DND-41 (cell line): ENCODE measurements around the gene GYS1.
A peak's percentile ranks its signal among the peaks of the same experiment; 100 is the strongest.
"Not testable (repeated sequence)": the region's sequence is repeated elsewhere in the genome, so short reads cannot be mapped to it uniquely, and the experiment has no call there.

Source experiments
- ATAC-seq: fragments of 200-7000 bp; cut with Tn5 transposase; 3 replicates; pipeline ENCODE4 v1.9.1; 2021; ENCODE audit warnings: low read depth; ENCODE audit not compliant: insufficient read depth
- DNase-seq: peaks from one replicate; pipeline ENCODE4 v3.0.0-alpha.2; 2020
- H2AFZ ChIP-seq: 2 replicates; pipeline ENCODE4 v1.6.0; 2012; ENCODE audit warnings: low read depth, low read length
- H3K27ac ChIP-seq: 2 replicates; pipeline ENCODE4 v1.5.1; 2012; ENCODE audit warnings: low read length, inconsistent platforms
- H3K27me3 ChIP-seq: fragments of 200-600 bp; sonication (generic); 2 replicates; pipeline ENCODE4 v1.6.0; 2012; ENCODE audit warnings: low read length, mild to moderate bottlenecking, inconsistent platforms; ENCODE audit not compliant: insufficient read depth, poor library complexity
- H3K36me3 ChIP-seq: 2 replicates; pipeline ENCODE4 v1.5.1; 2012; ENCODE audit warnings: low read length, inconsistent platforms; ENCODE audit not compliant: insufficient read depth
- H3K4me1 ChIP-seq: 2 replicates; pipeline ENCODE4 v1.5.1; 2012; ENCODE audit warnings: mild to moderate bottlenecking, low read length; ENCODE audit not compliant: insufficient read depth
- H3K4me2 ChIP-seq: 2 replicates; pipeline ENCODE4 v1.6.0; 2012; ENCODE audit warnings: mild to moderate bottlenecking, moderate library complexity, low read length, inconsistent platforms; ENCODE audit not compliant: insufficient read depth
- H3K4me3 ChIP-seq, 2 experiments: fragments of 200-600 bp in 1 of 2; shearing (Covaris generic) in 1 of 2; 2 replicates each; pipeline ENCODE4 v1.5.1; 2012 to 2016; ENCODE audit warnings: inconsistent platforms in 2 of 2, low read length in 2 of 2, mild to moderate bottlenecking in 2 of 2, low read depth in 1 of 2, moderate library complexity in 1 of 2
- H3K79me2 ChIP-seq: 2 replicates; pipeline ENCODE4 v1.6.0; 2012; ENCODE audit warnings: low read length, inconsistent platforms; ENCODE audit not compliant: insufficient read depth
- H3K9ac ChIP-seq: 2 replicates; pipeline ENCODE4 v1.6.0; 2012; ENCODE audit warnings: low read depth, mild to moderate bottlenecking, inconsistent platforms, low read length, moderate library complexity
- H3K9me3 ChIP-seq: 2 replicates; pipeline ENCODE4 v1.5.1; 2012; ENCODE audit warnings: low read length, moderate library complexity, mild to moderate bottlenecking, inconsistent platforms; ENCODE audit not compliant: insufficient read depth, severe bottlenecking
- H4K20me1 ChIP-seq: 2 replicates; pipeline ENCODE4 v1.6.0; 2012; ENCODE audit warnings: low read length; ENCODE audit not compliant: insufficient read depth
- EZH2 ChIP-seq: IDR thresholded peaks from 3 replicates; pipeline ENCODE4 v1.6.1; 2012; ENCODE audit warnings: borderline replicate concordance, low read depth, mild to moderate bottlenecking, moderate library complexity, low read length, inconsistent platforms; ENCODE audit not compliant: severe bottlenecking
- TF ChIP-seq, protein P1 (sequence below): IDR thresholded peaks from 2 replicates; pipeline ENCODE4 v1.5.1; 2012; ENCODE audit warnings: borderline replicate concordance, low read length, moderate library complexity, mild to moderate bottlenecking; ENCODE audit not compliant: poor library complexity, severe bottlenecking; ENCODE audit errors: extremely low read depth

The GYS1 gene

DNA sequence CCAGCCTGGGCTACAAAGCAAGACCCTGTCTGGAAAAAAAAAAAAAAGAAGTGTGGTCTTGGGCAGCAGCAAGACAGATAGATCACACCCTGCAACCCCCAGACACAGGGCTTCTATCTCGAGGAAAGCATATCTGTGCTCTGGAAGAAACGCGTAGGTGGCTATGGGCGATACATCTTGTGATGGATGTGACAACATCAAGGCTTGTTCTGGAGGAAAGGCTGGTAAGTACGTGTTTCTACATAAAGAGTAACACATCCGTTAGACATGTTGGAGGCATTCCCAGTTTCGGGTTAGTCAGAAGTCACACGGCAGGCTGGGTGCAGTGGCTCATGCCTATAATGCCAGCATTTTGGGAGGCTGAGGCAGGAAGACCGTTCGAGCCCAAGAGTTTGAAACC, 66.2 kb downstream of the GYS1 start:
- H3K4me2 ChIP-seq: no peak overlapping the region
- TF ChIP-seq, protein P1, sequence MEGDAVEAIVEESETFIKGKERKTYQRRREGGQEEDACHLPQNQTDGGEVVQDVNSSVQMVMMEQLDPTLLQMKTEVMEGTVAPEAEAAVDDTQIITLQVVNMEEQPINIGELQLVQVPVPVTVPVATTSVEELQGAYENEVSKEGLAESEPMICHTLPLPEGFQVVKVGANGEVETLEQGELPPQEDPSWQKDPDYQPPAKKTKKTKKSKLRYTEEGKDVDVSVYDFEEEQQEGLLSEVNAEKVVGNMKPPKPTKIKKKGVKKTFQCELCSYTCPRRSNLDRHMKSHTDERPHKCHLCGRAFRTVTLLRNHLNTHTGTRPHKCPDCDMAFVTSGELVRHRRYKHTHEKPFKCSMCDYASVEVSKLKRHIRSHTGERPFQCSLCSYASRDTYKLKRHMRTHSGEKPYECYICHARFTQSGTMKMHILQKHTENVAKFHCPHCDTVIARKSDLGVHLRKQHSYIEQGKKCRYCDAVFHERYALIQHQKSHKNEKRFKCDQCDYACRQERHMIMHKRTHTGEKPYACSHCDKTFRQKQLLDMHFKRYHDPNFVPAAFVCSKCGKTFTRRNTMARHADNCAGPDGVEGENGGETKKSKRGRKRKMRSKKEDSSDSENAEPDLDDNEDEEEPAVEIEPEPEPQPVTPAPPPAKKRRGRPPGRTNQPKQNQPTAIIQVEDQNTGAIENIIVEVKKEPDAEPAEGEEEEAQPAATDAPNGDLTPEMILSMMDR: no peak
- no peak for TF ChIP-seq EZH2
- no peak overlapping the region for H3K27ac ChIP-seq
- peak; percentile 34; the same call in 1 of the 3 replicates for ATAC-seq
- H3K79me2 ChIP-seq: no peaks in the 10 kb centered on the region
- no peak overlapping the region for H3K9ac ChIP-seq
- H3K36me3 ChIP-seq: peaks cover 14% of the 10 kb centered on the region
- H4K20me1 ChIP-seq: 0 out of 2 replicates have a peak, but pooled peaks cover 4% of the 10 kb centered on the region
- H3K27me3 ChIP-seq: no peaks in the 10 kb centered on the region
- DNase-seq: no peak
- no peaks in the 10 kb centered on the region for H3K9me3 ChIP-seq
- H2AFZ ChIP-seq: no peak overlapping the region
- no peak overlapping the region for H3K4me3 ChIP-seq
- H3K4me1 ChIP-seq: no peaks in the 10 kb centered on the region

DNA sequence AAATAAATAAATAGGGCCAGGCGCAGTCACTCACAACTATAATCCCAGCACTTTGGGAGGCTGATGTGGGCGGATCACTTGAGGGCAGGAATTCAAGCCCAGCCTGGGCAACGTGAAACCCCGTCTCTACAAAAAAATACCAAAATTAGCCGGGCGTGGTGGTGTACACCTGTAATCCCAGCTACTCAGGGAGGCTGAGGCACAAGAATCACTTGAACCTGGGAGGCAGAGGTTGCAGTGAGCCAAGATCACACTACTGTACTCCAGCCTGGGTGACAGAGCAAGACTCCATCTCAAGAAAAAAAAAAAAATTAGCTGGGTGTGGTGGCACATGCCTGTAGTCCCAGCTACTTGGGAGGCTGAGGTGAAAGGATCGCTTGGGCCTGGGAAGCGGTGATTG, 67.2 kb downstream of the GYS1 start:
- H3K4me3 ChIP-seq, H4K20me1 ChIP-seq, H3K4me1 ChIP-seq, H2AFZ ChIP-seq, H3K27ac ChIP-seq, H3K9me3 ChIP-seq, DNase-seq, H3K27me3 ChIP-seq, H3K79me2 ChIP-seq, H3K9ac ChIP-seq, H3K4me2 ChIP-seq, ATAC-seq: not testable (repeated sequence)
- peaks cover 24% of the 10 kb centered on the region for H3K36me3 ChIP-seq

DNA sequence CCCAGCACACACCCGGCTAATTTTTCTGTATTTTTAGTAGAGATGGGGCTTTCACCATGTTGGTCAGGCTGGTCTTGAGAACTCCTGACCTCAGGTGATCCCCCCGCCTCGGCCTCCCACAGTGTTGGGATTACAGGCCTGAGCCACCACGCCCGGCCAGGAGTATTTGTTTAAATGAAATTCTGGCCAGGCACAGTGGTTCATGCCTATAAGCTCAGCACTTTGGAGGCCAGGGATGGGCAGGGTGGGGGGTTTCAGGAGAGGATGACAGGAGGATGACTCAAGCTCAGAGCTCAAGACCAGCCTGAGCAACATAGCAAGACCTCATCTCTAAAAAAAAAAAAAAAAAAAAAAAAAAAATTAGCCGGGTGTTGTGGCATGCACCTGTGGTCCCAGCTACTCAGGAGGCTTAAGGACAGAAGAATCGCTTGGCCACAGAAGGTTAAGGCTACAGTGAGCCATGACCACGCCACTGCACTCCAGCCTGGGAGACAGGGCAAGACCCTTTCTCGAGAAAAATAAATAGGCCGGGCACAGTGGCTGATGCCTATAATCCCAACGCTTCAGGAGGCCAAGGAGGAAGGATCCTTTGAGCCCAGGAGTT, 67.8 kb downstream of the GYS1 start:
- Histone ChIP-seq H3K4me1 (no peaks in the 10 kb centered on the region), H4K20me1 (0 out of 2 replicates have a peak, but pooled peaks cover 4% of the 10 kb centered on the region), H3K9ac (no peak overlapping the region), H3K4me2 (no peak overlapping the region), H3K4me3 (no peak overlapping the region), H3K9me3 (no peaks in the 10 kb centered on the region), H2AFZ (no peak overlapping the region), H3K79me2 (no peaks in the 10 kb centered on the region), H3K27me3 (no peaks in the 10 kb centered on the region), H3K36me3 (peaks cover 27% of the 10 kb centered on the region), H3K27ac (no peak overlapping the region)
- ATAC-seq: no peak
- TF ChIP-seq, protein P1: no peak
- TF ChIP-seq EZH2: no peak
- no peak for DNase-seq

DNA sequence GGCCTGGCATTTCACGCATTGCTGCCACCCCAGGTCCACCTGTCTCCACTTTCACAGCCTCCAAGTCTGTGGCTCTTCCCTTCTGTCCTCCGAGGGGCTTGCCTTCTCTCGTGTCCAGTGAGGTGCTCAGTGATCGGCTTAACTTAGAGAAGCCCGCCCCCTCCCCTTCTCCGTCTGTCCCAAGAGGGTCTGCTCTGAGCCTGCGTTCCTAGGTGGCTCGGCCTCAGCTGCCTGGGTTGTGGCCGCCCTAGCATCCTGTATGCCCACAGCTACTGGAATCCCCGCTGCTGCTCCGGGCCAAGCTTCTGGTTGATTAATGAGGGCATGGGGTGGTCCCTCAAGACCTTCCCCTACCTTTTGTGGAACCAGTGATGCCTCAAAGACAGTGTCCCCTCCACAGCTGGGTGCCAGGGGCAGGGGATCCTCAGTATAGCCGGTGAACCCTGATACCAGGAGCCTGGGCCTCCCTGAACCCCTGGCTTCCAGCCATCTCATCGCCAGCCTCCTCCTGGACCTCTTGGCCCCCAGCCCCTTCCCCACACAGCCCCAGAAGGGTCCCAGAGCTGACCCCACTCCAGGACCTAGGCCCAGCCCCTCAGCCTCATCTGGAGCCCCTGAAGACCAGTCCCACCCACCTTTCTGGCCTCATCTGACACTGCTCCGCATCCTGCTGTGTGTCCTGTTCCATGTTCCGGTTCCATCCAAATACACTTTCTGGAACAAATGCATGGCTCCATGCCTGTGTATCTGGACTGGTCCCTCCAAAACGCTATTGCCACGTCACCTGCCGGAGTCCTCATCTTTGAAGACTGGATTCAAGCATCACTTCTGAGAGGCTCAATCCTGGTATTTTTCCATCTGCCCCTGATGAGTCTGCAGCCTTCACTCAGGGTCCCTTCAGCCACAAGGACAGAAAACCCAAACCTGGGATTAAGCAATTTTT, 70.3 kb downstream of the GYS1 start:
- Histone ChIP-seq H3K27me3 (no peaks in the 10 kb centered on the region), H3K27ac (no peak overlapping the region), H3K4me1 (no peaks in the 10 kb centered on the region), H2AFZ (no peak overlapping the region), H3K79me2 (no peaks in the 10 kb centered on the region), H3K4me3 (no peak overlapping the region), H3K4me2 (no peak overlapping the region), H3K9ac (no peak overlapping the region), H3K36me3 (peaks cover 47% of the 10 kb centered on the region), H3K9me3 (no peaks in the 10 kb centered on the region), H4K20me1 (0 out of 2 replicates have a peak, but pooled peaks cover 4% of the 10 kb centered on the region)
- no peak for ATAC-seq
- TF ChIP-seq, protein P1: no peak
- TF ChIP-seq EZH2: no peak
- no peak for DNase-seq
